H9 (cell line): ENCODE data around the gene CEBPG. TPM values are rescaled to one million over a fixed set of nuclear protein-coding genes. Genes with fewer than 3 reads are reported as not detected.

Source experiments
- DNase-seq: peaks from one replicate; pipeline ENCODE4 v3.0.0-alpha.2; 2017
- H2AFZ ChIP-seq: one replicate; pipeline ENCODE4 v1.6.1; 2013; ENCODE audit warnings: mild to moderate bottlenecking, low read length, control low read depth, moderate library complexity
- H2AK5ac ChIP-seq: 2 replicates; pipeline ENCODE4 v1.6.1; 2013; ENCODE audit warnings: low read length, control low read depth, mixed read lengths; ENCODE audit not compliant: insufficient read length
- H2BK120ac ChIP-seq: one replicate; pipeline ENCODE4 v1.6.1; 2013; ENCODE audit warnings: low read depth, mild to moderate bottlenecking, low read length, control low read depth, inconsistent platforms; ENCODE audit not compliant: poor library complexity, severe bottlenecking
- H2BK12ac ChIP-seq: 2 replicates; pipeline ENCODE4 v1.6.1; 2013; ENCODE audit warnings: low read length, control low read depth, mixed read lengths, low read depth; ENCODE audit not compliant: insufficient read length
- H2BK15ac ChIP-seq: 2 replicates; pipeline ENCODE4 v1.6.1; 2013; ENCODE audit warnings: low read depth, low read length, control low read depth
- H2BK20ac ChIP-seq: one replicate; pipeline ENCODE4 v1.6.1; 2013; ENCODE audit warnings: low read depth, mild to moderate bottlenecking, low read length, control low read depth, inconsistent platforms; ENCODE audit not compliant: poor library complexity, severe bottlenecking
- H2BK5ac ChIP-seq: 2 replicates; pipeline ENCODE4 v1.6.1; 2013; ENCODE audit warnings: low read length, control low read depth, mixed read lengths; ENCODE audit not compliant: insufficient read length
- H3K14ac ChIP-seq: 2 replicates; pipeline ENCODE4 v1.6.1; 2013; ENCODE audit warnings: low read length, control low read depth; ENCODE audit not compliant: insufficient read depth
- H3K18ac ChIP-seq: 2 replicates; pipeline ENCODE4 v1.6.1; 2013; ENCODE audit warnings: low read depth, mild to moderate bottlenecking, mixed read lengths, low read length, control low read depth; ENCODE audit not compliant: insufficient read length
- H3K23ac ChIP-seq: 2 replicates; pipeline ENCODE4 v1.6.1; 2013; ENCODE audit warnings: low read length, control low read depth, mixed read lengths, low read depth; ENCODE audit not compliant: insufficient read length
- H3K23me2 ChIP-seq: 2 replicates; pipeline ENCODE4 v1.6.1; 2013; ENCODE audit warnings: low read depth, mild to moderate bottlenecking, mixed read lengths, low read length, control low read depth; ENCODE audit not compliant: insufficient read length, poor library complexity, severe bottlenecking
- H3K27ac ChIP-seq: 2 replicates; pipeline ENCODE4 v1.5.1; 2013; ENCODE audit warnings: low read length, control low read depth, mixed read lengths, low read depth; ENCODE audit not compliant: insufficient read length
- H3K27me3 ChIP-seq: 2 replicates; pipeline ENCODE4 v1.6.1; 2013; ENCODE audit warnings: low read length, control low read depth, inconsistent platforms; ENCODE audit not compliant: insufficient read depth
- H3K4ac ChIP-seq: 2 replicates; pipeline ENCODE4 v1.6.1; 2013; ENCODE audit warnings: low read depth, mild to moderate bottlenecking, control low read depth, inconsistent platforms, low read length, moderate library complexity
- H3K4me1 ChIP-seq: 2 replicates; pipeline ENCODE4 v1.6.1; 2013; ENCODE audit warnings: low read length, control low read depth, inconsistent platforms; ENCODE audit not compliant: insufficient read depth
- H3K4me2 ChIP-seq: 2 replicates; pipeline ENCODE4 v1.6.1; 2013; ENCODE audit warnings: low read length, control low read depth, mixed read lengths; ENCODE audit not compliant: insufficient read length, insufficient read depth
- H3K56ac ChIP-seq: 2 replicates; pipeline ENCODE4 v1.6.1; 2013; ENCODE audit warnings: low read depth, mild to moderate bottlenecking, mixed read lengths, low read length, control low read depth; ENCODE audit not compliant: insufficient read length
- H3K79me1 ChIP-seq: 2 replicates; pipeline ENCODE4 v1.6.1; 2013; ENCODE audit warnings: low read depth, mild to moderate bottlenecking, moderate library complexity, low read length, control low read depth, inconsistent platforms; ENCODE audit not compliant: insufficient read depth, poor library complexity, severe bottlenecking
- H3K79me2 ChIP-seq: 2 replicates; pipeline ENCODE4 v1.6.1; 2013; ENCODE audit warnings: low read length, control low read depth, inconsistent platforms; ENCODE audit not compliant: insufficient read depth
- H3K9ac ChIP-seq: 2 replicates; pipeline ENCODE4 v1.6.1; 2013; ENCODE audit warnings: low read length, control low read depth, mixed read lengths; ENCODE audit not compliant: insufficient read length; ENCODE audit errors: extremely low read depth
- H3K9me3 ChIP-seq: one replicate; pipeline ENCODE4 v1.6.1; 2013; ENCODE audit warnings: low read depth, low read length, inconsistent platforms; ENCODE audit not compliant: control insufficient read depth
- H3T11ph ChIP-seq: one replicate; pipeline ENCODE4 v1.6.1; 2013; ENCODE audit warnings: mild to moderate bottlenecking, low read length, control low read depth, inconsistent platforms
- H4K20me1 ChIP-seq: one replicate; pipeline ENCODE4 v1.6.1; 2013; ENCODE audit not compliant: control insufficient read depth, insufficient read length, insufficient read depth
- H4K5ac ChIP-seq: 2 replicates; pipeline ENCODE4 v1.6.1; 2013; ENCODE audit warnings: low read depth, mild to moderate bottlenecking, mixed read lengths, low read length, control low read depth; ENCODE audit not compliant: insufficient read length
- H4K8ac ChIP-seq: replicated peaks from 2 replicates; pipeline ENCODE4 v1.6.1; 2013; ENCODE audit warnings: low read length, control low read depth, mixed read lengths, low read depth; ENCODE audit not compliant: insufficient read length
- H4K91ac ChIP-seq: 2 replicates; pipeline ENCODE4 v1.6.1; 2013; ENCODE audit warnings: low read depth, mild to moderate bottlenecking, moderate library complexity, mixed read lengths, low read length, control low read depth; ENCODE audit not compliant: insufficient read length
- H3K27ac Mint-ChIP-seq, 3 experiments: 2 replicates in 2 of 3; 3 replicates in 1 of 3; pipeline ENCODE4 v1.8.0; 2020 to 2021; ENCODE audit warnings: mixed read lengths in 3 of 3, mild to moderate bottlenecking in 1 of 3, moderate library complexity in 1 of 3
- H3K27me3 Mint-ChIP-seq: 2 replicates; pipeline ENCODE4 v1.8.0; 2021; ENCODE audit warnings: low read depth, mild to moderate bottlenecking, moderate library complexity, mixed read lengths
- H3K36me3 Mint-ChIP-seq, 3 experiments: 2 replicates in 2 of 3; 3 replicates in 1 of 3; pipeline ENCODE4 v1.8.0; 2020 to 2021; ENCODE audit warnings: low read depth in 3 of 3, mixed read lengths in 3 of 3; ENCODE audit not compliant: insufficient read depth in 1 of 3
- H3K4me1 Mint-ChIP-seq, 2 experiments: 2 replicates each; pipeline ENCODE4 v1.8.0; 2020; ENCODE audit warnings: mixed read lengths in 2 of 2
- H3K4me3 Mint-ChIP-seq, 2 experiments: 2 replicates in 1 of 2; 3 replicates in 1 of 2; pipeline ENCODE4 v1.8.0; 2020 to 2021; ENCODE audit warnings: mild to moderate bottlenecking in 2 of 2, mixed read lengths in 2 of 2, moderate library complexity in 1 of 2
- H3K9me3 Mint-ChIP-seq, 2 experiments: 2 replicates in 1 of 2; 3 replicates in 1 of 2; pipeline ENCODE4 v1.8.0; 2020; ENCODE audit warnings: mild to moderate bottlenecking in 2 of 2, mixed read lengths in 2 of 2, moderate library complexity in 1 of 2
- WGBS: extraction: QIAGEN DNeasy Blood & Tissue Kit; methylation state at CpG from one replicate; pipeline ENCODE4 v1.1.7; 2013; ENCODE audit warnings: missing lambda C conversion rate, low lambda C conversion rate, mixed read lengths; ENCODE audit not compliant: insufficient read length; ENCODE audit errors: extremely low coverage; 5-methylcytosine and 5-hydroxymethylcytosine counted together
- total RNA-seq: library from RNA; stranded (reverse); gene quantifications from 2 replicates; pipeline ENCODE4 v1.2.1, GENCODE V29; 2021
- TF ChIP-seq, protein P1 (sequence below): fragments of 200-600 bp; sonication (generic); conservative IDR thresholded peaks from 3 replicates; pipeline ENCODE4 v1.8.0; 2021; ENCODE audit warnings: antibody characterized with exemption, mild to moderate bottlenecking

CEBPG gene
- total RNA-seq, 1 experiment from 2014 or later = 33.7 TPM

DNA sequence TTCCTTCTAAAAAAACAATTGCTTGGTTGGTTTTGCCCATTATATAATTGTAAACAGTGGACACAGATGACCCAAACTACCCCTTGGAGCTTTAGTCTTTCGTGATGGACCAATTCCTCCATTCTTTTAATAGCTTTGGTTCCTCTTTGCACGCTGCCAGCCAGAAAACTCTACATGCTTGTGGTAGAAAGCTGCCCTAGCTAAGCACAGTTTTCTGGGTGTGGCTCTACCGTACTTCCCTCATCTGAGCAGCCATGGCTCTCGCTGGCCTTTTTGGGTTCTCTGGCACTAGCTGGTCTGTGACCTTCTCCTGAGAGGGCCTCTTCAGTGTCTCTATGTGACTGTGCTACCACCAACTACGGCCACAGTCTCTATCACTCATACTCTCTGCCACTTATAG is 41.3 kb upstream of the CEBPG start:
- H3K4me1 ChIP-seq = no peaks in the 10 kb centered on the region
- DNase-seq = no peak
- H2AFZ ChIP-seq = no peak overlapping the region
- no peak overlapping the region for H3K27ac Mint-ChIP-seq
- H3K27me3 ChIP-seq = no peaks in the 10 kb centered on the region
- H3K4ac ChIP-seq = no peak overlapping the region
- H2BK20ac ChIP-seq = no peak overlapping the region
- H3K79me2 ChIP-seq = no peaks in the 10 kb centered on the region
- no peak overlapping the region for H3K9ac ChIP-seq
- H3K79me1 ChIP-seq = no peaks in the 10 kb centered on the region
- H3K27ac ChIP-seq = no peak overlapping the region
- H3K14ac ChIP-seq = no peak overlapping the region
- no CpG with 5 or more reads among the region's 5 CpGs for WGBS
- no peaks in the 10 kb centered on the region for H3K23me2 ChIP-seq
- H3K4me1 Mint-ChIP-seq = peaks cover 0 to 3% of the 10 kb centered on the region in 2 experiments; a peak in 2 of 4 replicates
- H4K20me1 ChIP-seq = no peaks in the 10 kb centered on the region
- H2BK5ac ChIP-seq = no peak overlapping the region
- no peak overlapping the region for H3T11ph ChIP-seq
- H3K18ac ChIP-seq = no peak overlapping the region
- no peaks in the 10 kb centered on the region for H3K27me3 Mint-ChIP-seq
- no peaks in the 10 kb centered on the region for H3K9me3 ChIP-seq
- H3K4me3 Mint-ChIP-seq = no peak overlapping the region
- H3K9me3 Mint-ChIP-seq = no peaks in the 10 kb centered on the region
- H2AK5ac ChIP-seq = no peak overlapping the region
- H2BK15ac ChIP-seq = no peak overlapping the region
- no peak overlapping the region for H2BK12ac ChIP-seq
- no peak overlapping the region for H4K8ac ChIP-seq
- no peaks in the 10 kb centered on the region for H3K36me3 Mint-ChIP-seq
- no peak overlapping the region for H2BK120ac ChIP-seq
- TF ChIP-seq, protein P1, sequence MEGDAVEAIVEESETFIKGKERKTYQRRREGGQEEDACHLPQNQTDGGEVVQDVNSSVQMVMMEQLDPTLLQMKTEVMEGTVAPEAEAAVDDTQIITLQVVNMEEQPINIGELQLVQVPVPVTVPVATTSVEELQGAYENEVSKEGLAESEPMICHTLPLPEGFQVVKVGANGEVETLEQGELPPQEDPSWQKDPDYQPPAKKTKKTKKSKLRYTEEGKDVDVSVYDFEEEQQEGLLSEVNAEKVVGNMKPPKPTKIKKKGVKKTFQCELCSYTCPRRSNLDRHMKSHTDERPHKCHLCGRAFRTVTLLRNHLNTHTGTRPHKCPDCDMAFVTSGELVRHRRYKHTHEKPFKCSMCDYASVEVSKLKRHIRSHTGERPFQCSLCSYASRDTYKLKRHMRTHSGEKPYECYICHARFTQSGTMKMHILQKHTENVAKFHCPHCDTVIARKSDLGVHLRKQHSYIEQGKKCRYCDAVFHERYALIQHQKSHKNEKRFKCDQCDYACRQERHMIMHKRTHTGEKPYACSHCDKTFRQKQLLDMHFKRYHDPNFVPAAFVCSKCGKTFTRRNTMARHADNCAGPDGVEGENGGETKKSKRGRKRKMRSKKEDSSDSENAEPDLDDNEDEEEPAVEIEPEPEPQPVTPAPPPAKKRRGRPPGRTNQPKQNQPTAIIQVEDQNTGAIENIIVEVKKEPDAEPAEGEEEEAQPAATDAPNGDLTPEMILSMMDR = no peak
- no peak overlapping the region for H3K4me2 ChIP-seq
- no peak overlapping the region for H4K91ac ChIP-seq
- no peak overlapping the region for H3K23ac ChIP-seq
- no peak overlapping the region for H4K5ac ChIP-seq
- no peak overlapping the region for H3K56ac ChIP-seq
